ENCODE measurements around the gene IFRD1.
A peak's percentile ranks its signal among the peaks of the same experiment; 100 is the strongest.

The IFRD1 gene, protein sequence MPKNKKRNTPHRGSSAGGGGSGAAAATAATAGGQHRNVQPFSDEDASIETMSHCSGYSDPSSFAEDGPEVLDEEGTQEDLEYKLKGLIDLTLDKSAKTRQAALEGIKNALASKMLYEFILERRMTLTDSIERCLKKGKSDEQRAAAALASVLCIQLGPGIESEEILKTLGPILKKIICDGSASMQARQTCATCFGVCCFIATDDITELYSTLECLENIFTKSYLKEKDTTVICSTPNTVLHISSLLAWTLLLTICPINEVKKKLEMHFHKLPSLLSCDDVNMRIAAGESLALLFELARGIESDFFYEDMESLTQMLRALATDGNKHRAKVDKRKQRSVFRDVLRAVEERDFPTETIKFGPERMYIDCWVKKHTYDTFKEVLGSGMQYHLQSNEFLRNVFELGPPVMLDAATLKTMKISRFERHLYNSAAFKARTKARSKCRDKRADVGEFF

DNA sequence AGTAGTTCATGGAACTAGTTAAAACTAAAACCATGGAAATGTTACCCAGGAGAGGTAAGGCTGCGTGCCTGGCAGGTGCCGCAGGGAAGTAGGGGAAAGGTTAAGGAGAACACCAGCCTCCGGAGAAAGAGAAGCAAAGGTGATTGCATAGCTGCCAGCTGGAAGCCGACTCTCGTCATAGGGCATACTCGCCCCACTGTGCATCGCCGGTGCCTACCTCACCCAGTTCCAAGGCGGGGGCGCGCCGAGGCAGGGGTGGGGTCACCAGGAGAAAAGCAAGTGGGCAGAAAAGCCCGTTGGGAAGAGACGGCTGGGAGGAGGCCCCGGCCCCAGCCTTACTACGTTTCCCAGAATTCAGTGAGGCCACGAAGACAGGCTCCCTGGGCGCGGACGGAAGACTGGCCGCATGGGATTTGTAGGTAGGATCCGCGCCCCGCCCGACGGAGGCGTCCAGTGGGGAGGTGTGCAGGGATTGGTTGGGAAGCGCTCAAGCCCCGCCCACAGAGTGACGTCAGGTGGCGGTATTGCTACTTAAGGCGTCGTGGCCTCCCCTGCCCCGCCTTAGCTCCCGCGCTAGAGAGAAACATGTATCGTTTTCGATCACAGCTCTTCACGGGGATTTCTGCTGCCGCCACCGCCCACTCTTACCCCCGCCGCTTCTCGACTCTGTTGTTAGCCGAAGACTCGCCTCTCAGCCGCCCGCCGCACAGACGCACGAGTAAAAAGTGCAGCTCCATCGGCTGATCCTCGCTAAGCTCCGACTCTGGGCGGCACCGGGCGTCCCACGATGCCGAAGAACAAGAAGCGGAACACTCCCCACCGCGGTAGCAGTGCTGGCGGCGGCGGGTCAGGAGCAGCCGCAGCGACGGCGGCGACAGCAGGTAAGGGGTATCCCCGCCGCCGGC, at the start of gene IFRD1:
Gene IFRD1 (plus strand): TSS at position 559 of the 905 bp plus-strand sequence. CDS start 229 bp downstream, at position 788.
- H3K9me3 ChIP-seq (ENCODE audit: control insufficient read depth, insufficient read depth, low read length) = no peaks in the 10 kb centered on the region
- no peaks in the 10 kb centered on the region for H3K4me1 ChIP-seq (ENCODE audit: control insufficient read depth, insufficient read depth, low read length)
- peak; percentile 98 for DNase-seq (ENCODE audit: low read depth, low spot score)
- no peaks in the 10 kb centered on the region for H3K27me3 ChIP-seq (ENCODE audit: control insufficient read depth, insufficient read depth, low read length)
- H3K27ac ChIP-seq (ENCODE audit: low read length) = no peak within 1 kb of the TSS
- H3K36me3 ChIP-seq (ENCODE audit: control insufficient read depth, insufficient read depth, low read length) = no peaks in the 10 kb centered on the region
- no CpG with 5 or more reads among the region's 73 CpGs for WGBS (ENCODE audit: insufficient coverage, insufficient read length)
- H3K4me3 ChIP-seq (ENCODE audit: low read length) = peak within 1 kb of the TSS; percentile 89

DNA sequence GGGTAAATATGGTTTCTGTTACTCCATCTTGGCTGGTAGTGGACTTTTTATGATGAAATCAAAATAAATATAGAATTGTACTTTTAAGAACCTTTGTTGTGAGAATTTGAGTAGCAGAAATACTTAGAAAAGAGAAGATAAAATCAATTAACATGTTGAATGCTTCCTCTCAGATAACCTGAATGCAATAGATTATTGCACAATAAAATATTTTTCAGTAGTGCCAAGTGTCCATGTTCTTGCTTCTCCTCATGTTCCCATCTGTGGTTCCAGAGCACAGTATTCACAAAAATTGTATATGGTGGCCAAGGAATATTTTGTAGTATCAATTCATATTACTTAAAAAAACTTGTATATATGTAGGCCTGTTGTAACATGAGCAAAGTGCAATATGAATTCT, 45.9 kb upstream of the IFRD1 start:
- no peak overlapping the region for H3K4me3 ChIP-seq (ENCODE audit: low read length)
- no peaks in the 10 kb centered on the region for H3K27me3 ChIP-seq (ENCODE audit: control insufficient read depth, insufficient read depth, low read length)
- no peaks in the 10 kb centered on the region for H3K4me1 ChIP-seq (ENCODE audit: control insufficient read depth, insufficient read depth, low read length)
- H3K9me3 ChIP-seq (ENCODE audit: control insufficient read depth, insufficient read depth, low read length) = no peaks in the 10 kb centered on the region
- DNase-seq (ENCODE audit: low read depth, low spot score) = no peak
- no peak overlapping the region for H3K27ac ChIP-seq (ENCODE audit: low read length)
- H3K36me3 ChIP-seq (ENCODE audit: control insufficient read depth, insufficient read depth, low read length) = no peaks in the 10 kb centered on the region

DNA sequence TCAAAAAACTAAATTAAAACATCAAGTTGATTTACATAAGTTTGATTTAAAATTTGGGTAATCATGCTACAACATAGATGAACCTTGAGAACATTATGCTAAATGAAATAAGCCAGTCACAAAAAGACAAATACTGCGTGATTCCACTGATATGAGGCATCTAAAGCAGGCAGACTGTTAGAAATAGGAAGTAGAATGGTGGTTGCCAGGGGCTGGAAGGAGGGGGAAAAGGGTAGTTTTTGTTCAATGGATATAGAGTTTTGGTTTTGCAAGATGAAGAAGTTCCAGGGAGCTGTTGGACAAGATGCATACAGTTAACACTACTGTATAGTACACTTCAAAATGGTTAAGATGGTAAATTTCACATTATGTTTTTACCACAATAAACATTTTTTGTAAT, 45.0 kb upstream of the IFRD1 start:
- H3K9me3 ChIP-seq (ENCODE audit: control insufficient read depth, insufficient read depth, low read length) = no peaks in the 10 kb centered on the region
- no peak overlapping the region for H3K4me3 ChIP-seq (ENCODE audit: low read length)
- DNase-seq (ENCODE audit: low read depth, low spot score) = no peak
- H3K36me3 ChIP-seq (ENCODE audit: control insufficient read depth, insufficient read depth, low read length) = no peaks in the 10 kb centered on the region
- H3K27ac ChIP-seq (ENCODE audit: low read length) = no peak overlapping the region
- WGBS (ENCODE audit: insufficient coverage, insufficient read length) = no CpG with 5 or more reads among the region's 1 CpG
- no peaks in the 10 kb centered on the region for H3K27me3 ChIP-seq (ENCODE audit: control insufficient read depth, insufficient read depth, low read length)
- no peaks in the 10 kb centered on the region for H3K4me1 ChIP-seq (ENCODE audit: control insufficient read depth, insufficient read depth, low read length)

DNA sequence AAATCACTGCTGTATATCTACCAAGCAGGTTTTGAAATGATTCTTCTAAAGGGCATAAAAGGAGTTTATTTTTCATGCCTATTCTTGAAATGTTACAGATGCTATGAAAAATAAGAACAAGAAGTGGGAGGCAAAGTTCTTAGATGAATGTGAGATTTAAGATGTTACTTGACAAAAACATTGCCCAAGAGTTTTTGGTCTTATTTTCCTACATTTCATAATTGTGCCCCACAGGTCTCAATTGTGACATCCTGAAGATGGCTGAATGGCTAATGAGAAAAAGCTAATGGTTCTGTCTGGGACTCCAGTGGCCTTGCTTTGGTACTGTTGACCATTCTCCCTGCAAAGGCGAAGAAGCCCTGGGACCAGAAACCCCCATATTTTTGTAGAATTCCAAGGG, 43.0 kb upstream of the IFRD1 start:
- Histone ChIP-seq H3K36me3 (ENCODE audit: control insufficient read depth, insufficient read depth, low read length) (no peaks in the 10 kb centered on the region), H3K4me1 (ENCODE audit: control insufficient read depth, insufficient read depth, low read length) (no peaks in the 10 kb centered on the region), H3K27ac (ENCODE audit: low read length) (no peak overlapping the region), H3K9me3 (ENCODE audit: control insufficient read depth, insufficient read depth, low read length) (no peaks in the 10 kb centered on the region), H3K27me3 (ENCODE audit: control insufficient read depth, insufficient read depth, low read length) (no peaks in the 10 kb centered on the region), H3K4me3 (ENCODE audit: low read length) (no peak overlapping the region)
- no peak for DNase-seq (ENCODE audit: low read depth, low spot score)
- no CpG with 5 or more reads among the region's 1 CpG for WGBS (ENCODE audit: insufficient coverage, insufficient read length)

DNA sequence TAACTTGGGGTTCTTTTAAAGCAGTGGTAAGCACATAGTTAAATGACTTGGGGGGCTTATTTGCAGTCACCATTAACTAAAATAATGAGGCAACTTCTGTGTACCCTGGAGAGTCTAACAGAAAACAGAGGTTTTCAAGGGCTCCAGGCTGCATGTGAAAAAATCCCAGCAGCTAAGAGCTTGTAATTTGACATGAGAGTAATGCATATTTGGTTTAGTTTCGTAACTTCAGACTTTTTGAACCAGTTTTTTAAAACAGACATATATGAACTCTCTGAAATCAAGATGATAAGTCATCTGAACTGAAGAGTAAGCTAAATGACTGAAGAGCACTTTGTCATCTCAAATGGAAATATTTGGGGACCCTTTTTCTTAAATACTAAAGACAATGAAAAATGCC, 40.2 kb upstream of the IFRD1 start:
- H3K27me3 ChIP-seq (ENCODE audit: control insufficient read depth, insufficient read depth, low read length) = no peaks in the 10 kb centered on the region
- no CpG with 5 or more reads among the region's 1 CpG for WGBS (ENCODE audit: insufficient coverage, insufficient read length)
- no peak for DNase-seq (ENCODE audit: low read depth, low spot score)
- no peaks in the 10 kb centered on the region for H3K36me3 ChIP-seq (ENCODE audit: control insufficient read depth, insufficient read depth, low read length)
- no peaks in the 10 kb centered on the region for H3K9me3 ChIP-seq (ENCODE audit: control insufficient read depth, insufficient read depth, low read length)
- H3K4me1 ChIP-seq (ENCODE audit: control insufficient read depth, insufficient read depth, low read length) = no peaks in the 10 kb centered on the region
- no peak overlapping the region for H3K4me3 ChIP-seq (ENCODE audit: low read length)
- no peak overlapping the region for H3K27ac ChIP-seq (ENCODE audit: low read length)

DNA sequence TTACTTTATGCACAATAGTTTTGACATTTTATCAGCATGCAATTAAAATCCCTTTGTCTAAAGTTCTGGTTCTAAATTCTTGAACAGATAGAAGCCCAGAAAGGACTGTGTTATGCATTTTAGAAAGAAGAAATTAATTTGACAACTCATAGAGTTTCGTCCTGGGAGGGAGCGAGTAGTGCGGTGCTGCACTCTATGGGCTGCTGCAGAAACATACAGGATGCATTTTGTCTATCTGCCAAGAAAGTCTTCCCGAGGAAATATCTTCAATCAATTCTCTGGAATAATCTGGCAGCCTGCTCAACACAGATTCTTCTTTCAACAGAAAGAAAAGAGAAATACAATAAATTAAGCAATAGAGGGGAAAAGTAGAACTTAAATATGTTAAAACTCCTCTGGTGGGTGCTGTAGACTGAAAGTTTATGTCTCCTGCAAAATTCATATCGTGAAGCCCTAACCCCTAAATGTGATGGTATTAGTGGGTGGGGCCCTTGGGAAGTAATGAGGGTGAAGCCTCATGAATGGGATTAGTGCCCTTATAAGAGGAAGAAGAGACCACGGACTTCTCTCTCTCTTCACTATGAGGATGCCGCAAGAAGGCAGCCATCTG, 39.0 kb upstream of the IFRD1 start:
- WGBS (ENCODE audit: insufficient coverage, insufficient read length) = no CpG with 5 or more reads among the region's 7 CpGs
- no peaks in the 10 kb centered on the region for H3K4me1 ChIP-seq (ENCODE audit: control insufficient read depth, insufficient read depth, low read length)

DNA sequence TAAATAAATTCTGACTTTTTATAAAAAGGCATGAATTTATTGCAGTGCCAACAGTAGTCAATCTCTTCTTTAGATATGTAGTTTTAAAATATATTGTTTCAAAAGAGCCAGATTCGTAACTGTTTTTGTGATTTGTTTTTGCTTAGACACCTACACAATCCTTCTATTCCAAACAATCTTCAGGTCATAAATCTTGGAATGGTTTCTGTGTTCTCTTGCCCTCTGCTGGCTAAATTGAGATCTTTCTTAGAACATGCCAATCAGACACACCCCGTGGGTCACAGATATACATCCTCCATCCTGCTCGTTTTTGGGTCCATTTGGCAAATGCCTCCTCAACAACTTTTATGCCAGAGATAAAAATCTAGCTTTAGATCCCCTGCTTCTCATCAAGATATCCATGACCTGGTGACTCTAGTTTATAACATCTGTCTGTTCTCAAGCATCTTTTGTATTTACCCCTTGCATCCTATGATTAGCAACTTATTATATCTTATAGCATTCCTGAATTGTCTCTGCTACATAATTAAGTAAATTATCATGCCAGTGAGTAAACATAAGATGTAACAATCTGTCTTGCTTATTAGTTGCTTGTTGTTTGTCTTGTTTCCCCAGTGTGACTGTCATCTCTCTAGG, 35.3 kb upstream of the IFRD1 start:
- no peaks in the 10 kb centered on the region for H3K9me3 ChIP-seq (ENCODE audit: control insufficient read depth, insufficient read depth, low read length)
- no CpG with 5 or more reads among the region's 3 CpGs for WGBS (ENCODE audit: insufficient coverage, insufficient read length)
- H3K27me3 ChIP-seq (ENCODE audit: control insufficient read depth, insufficient read depth, low read length) = no peaks in the 10 kb centered on the region
- no peak overlapping the region for H3K27ac ChIP-seq (ENCODE audit: low read length)
- no peak overlapping the region for H3K4me3 ChIP-seq (ENCODE audit: low read length)
- H3K4me1 ChIP-seq (ENCODE audit: control insufficient read depth, insufficient read depth, low read length) = no peaks in the 10 kb centered on the region
- no peak for DNase-seq (ENCODE audit: low read depth, low spot score)
- H3K36me3 ChIP-seq (ENCODE audit: control insufficient read depth, insufficient read depth, low read length) = no peaks in the 10 kb centered on the region

More for the DNA sequence above, 39.0 kb upstream of the IFRD1 start:
- no peak for DNase-seq (ENCODE audit: low read depth, low spot score)
- Histone ChIP-seq H3K9me3 (ENCODE audit: control insufficient read depth, insufficient read depth, low read length) (no peaks in the 10 kb centered on the region), H3K27me3 (ENCODE audit: control insufficient read depth, insufficient read depth, low read length) (no peaks in the 10 kb centered on the region), H3K36me3 (ENCODE audit: control insufficient read depth, insufficient read depth, low read length) (no peaks in the 10 kb centered on the region), H3K27ac (ENCODE audit: low read length) (no peak overlapping the region), H3K4me3 (ENCODE audit: low read length) (no peak overlapping the region)

DNA sequence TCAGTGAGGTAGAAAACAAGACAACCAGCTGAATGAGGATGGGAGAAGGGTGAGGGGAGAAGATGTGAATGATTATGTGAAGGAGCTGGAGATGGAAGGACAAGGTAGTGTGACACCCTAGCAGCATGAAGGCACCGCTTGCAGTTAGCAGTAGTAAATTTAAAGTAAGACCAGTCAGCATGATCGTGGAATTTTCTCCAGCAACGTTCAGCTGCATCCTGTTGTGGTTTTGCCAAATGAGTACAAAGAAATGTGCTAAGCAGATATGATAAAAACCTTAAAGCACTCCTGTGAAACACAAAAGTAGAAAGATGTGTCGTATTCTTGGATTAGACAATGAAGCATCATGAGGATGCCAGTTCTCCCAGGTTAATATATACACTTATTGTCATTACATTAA, 34.1 kb upstream of the IFRD1 start:
- no peak for DNase-seq (ENCODE audit: low read depth, low spot score)
- H3K36me3 ChIP-seq (ENCODE audit: control insufficient read depth, insufficient read depth, low read length) = no peaks in the 10 kb centered on the region
- no peak overlapping the region for H3K27ac ChIP-seq (ENCODE audit: low read length)
- WGBS (ENCODE audit: insufficient coverage, insufficient read length) = no CpG with 5 or more reads among the region's 4 CpGs
- H3K4me1 ChIP-seq (ENCODE audit: control insufficient read depth, insufficient read depth, low read length) = no peaks in the 10 kb centered on the region
- no peaks in the 10 kb centered on the region for H3K27me3 ChIP-seq (ENCODE audit: control insufficient read depth, insufficient read depth, low read length)
- H3K4me3 ChIP-seq (ENCODE audit: low read length) = no peak overlapping the region
- H3K9me3 ChIP-seq (ENCODE audit: control insufficient read depth, insufficient read depth, low read length) = no peaks in the 10 kb centered on the region

DNA sequence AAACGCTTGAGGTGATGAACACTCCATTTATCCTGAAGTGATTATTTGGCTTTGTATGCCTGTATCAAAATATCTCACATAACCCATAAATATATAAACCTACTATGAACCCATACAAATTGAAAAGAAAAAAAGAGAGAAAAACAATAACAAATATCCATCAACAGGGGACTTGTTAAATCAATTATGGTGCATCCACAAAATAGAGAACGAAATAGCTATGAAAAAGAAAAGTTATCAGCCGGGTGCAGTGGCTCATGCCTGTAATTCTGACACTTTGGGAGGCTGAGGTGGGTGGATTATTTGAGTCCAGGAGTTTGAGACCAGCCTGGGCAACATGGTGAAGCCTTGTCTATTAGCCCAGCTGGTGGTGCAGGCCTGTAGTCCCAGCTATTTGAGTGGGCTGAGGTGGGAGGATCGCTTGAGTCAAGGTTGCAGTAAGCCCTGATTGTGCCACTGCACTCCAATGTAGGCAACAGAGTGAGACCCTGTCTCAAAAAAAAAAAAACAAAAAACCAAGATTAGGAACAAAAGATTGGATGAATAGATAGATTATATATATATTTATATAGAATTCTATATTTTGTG, 30.6 kb upstream of the IFRD1 start:
- Histone ChIP-seq H3K4me3 (ENCODE audit: low read length) (no peak overlapping the region), H3K27ac (ENCODE audit: low read length) (no peak overlapping the region), H3K9me3 (ENCODE audit: control insufficient read depth, insufficient read depth, low read length) (no peaks in the 10 kb centered on the region), H3K4me1 (ENCODE audit: control insufficient read depth, insufficient read depth, low read length) (peaks cover 5% of the 10 kb centered on the region; the same call in 1 of the 2 replicates), H3K27me3 (ENCODE audit: control insufficient read depth, insufficient read depth, low read length) (no peaks in the 10 kb centered on the region), H3K36me3 (ENCODE audit: control insufficient read depth, insufficient read depth, low read length) (no peaks in the 10 kb centered on the region)
- no peak for DNase-seq (ENCODE audit: low read depth, low spot score)
- no CpG with 5 or more reads among the region's 4 CpGs for WGBS (ENCODE audit: insufficient coverage, insufficient read length)
